Measurements from ENCODE around the gene CERK. TPM values are rescaled to one million over a fixed set of nuclear protein-coding genes. Genes with fewer than 3 reads are reported as not detected.

The CERK gene
- total and polyA plus RNA-seq, 2 of the 13 experiments (the other 11 are each of a cell fraction or from before 2014, with no cell fraction given): 40.3 to 41.9 TPM

DNA sequence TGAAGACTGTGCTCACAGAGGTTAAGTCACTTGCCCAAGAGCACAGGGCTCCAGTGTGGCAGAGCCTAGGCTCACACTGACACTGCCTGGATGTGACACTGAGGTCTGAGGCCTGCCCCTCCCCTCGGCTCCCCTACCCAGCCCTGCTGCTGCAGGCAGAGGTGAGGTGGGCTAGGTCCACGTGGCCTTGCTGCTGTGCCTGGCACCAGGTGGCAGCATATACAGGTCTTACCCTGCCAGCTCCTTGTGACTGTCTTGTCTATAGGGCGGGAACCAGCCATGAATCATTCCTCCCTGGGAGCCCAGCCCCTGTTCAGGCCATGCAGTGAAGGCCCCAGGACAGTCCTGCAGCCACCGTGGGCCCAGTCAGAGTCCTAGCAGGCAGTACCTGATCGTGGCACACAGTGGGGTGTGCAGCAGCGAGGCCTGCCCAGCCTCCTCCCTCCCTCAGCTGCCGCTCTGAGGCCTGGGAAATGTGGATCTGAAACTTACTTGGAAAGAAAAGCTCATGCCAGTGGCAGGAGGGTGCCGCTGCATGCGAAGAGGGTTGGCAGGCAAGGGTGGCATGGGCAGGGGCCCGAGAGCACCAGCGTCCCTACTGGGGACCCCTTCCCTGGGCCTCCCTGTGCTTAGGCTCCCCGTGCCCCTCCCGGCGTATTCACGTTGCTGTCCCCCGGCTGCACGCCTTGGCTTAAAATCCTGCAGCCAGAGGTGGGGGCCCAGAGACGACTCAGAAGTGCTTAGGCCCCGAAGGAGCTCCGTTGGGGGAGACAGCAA is 1.2 kb upstream of the CERK start (continued):
- no peak for TF ChIP-seq SP4 (CRISPR knock-in tag; IDR thresholded peaks at IDR 0.05)
- no peak for TF ChIP-seq ZMYM3 (CRISPR knock-in tag; IDR thresholded peaks at IDR 0.05)
- no peak for TF ChIP-seq MLXIP (CRISPR knock-in tag; IDR thresholded peaks at IDR 0.05; ENCODE audit: borderline replicate concordance)
- no peak for TF ChIP-seq HOXA9 (CRISPR knock-in tag; IDR thresholded peaks at IDR 0.05; ENCODE audit: borderline replicate concordance)
- TF ChIP-seq ZNF280D (CRISPR knock-in tag; IDR thresholded peaks at IDR 0.05): no peak
- no peak for TF ChIP-seq ZNF121 (CRISPR knock-in tag; IDR thresholded peaks at IDR 0.05)
- TF ChIP-seq FOXM1 (CRISPR knock-in tag; IDR thresholded peaks at IDR 0.05): no peak
- no peak for TF ChIP-seq IRX3 (CRISPR knock-in tag; IDR thresholded peaks at IDR 0.05; ENCODE audit: borderline replicate concordance, low read depth)
- no peak; the same call in 1 of the 2 replicates for TF ChIP-seq CREM (IDR thresholded peaks at IDR 0.05)
- TF ChIP-seq CREM (CRISPR knock-in tag; IDR thresholded peaks at IDR 0.05): no peak
- peak; percentile 70 for TF ChIP-seq SALL1 (CRISPR knock-in tag; IDR thresholded peaks at IDR 0.05)
- TF ChIP-seq ZNF672 (CRISPR knock-in tag; IDR thresholded peaks at IDR 0.05): no peak
- TF ChIP-seq HMG20A (CRISPR knock-in tag; IDR thresholded peaks at IDR 0.05; ENCODE audit: borderline replicate concordance): no peak
- no peak; the same call in none of the 2 replicates for TF ChIP-seq MXD4 (CRISPR knock-in tag; IDR thresholded peaks at IDR 0.05)
- no peak for TF ChIP-seq ZNF883 (CRISPR knock-in tag; IDR thresholded peaks at IDR 0.05; ENCODE audit: not compliant biosample characterization)
- TF ChIP-seq PHF20 (CRISPR knock-in tag; IDR thresholded peaks at IDR 0.05): peak; percentile 40; the same call in 1 of the 2 replicates
- TF ChIP-seq ZNF691 (CRISPR knock-in tag; IDR thresholded peaks at IDR 0.05; ENCODE audit: borderline replicate concordance, low read depth): 0 out of 2 replicates have a peak, but pooled peaks have one; percentile 20
- TF ChIP-seq ZNF589 (CRISPR knock-in tag; conservative IDR thresholded peaks at IDR 0.05): no peak
- no peak for TF ChIP-seq ZNF770 (CRISPR knock-in tag; IDR thresholded peaks at IDR 0.05)
- peak; percentile 44; the same call in 1 of the 2 replicates for TF ChIP-seq SPEN (CRISPR knock-in tag; IDR thresholded peaks at IDR 0.05; ENCODE audit: low read depth)
- no peak for TF ChIP-seq ZNF17 (CRISPR knock-in tag; IDR thresholded peaks at IDR 0.05)

Measured in HepG2 (cell line).